ENCODE results near the gene CYP4A22. TPM values are rescaled to one million over a fixed set of nuclear protein-coding genes. Genes with fewer than 3 reads are reported as not detected.

Gene CYP4A22
- total RNA-seq, 1 donor from 2014 or later: not detected

- H3K4me3 Mint-ChIP-seq (ENCODE audit: unreplicated experiment): no peak overlapping the region
- no peak for DNase-seq (ENCODE audit: low spot score)
- peaks cover 5% of the 10 kb centered on the region for H3K9me3 Mint-ChIP-seq (ENCODE audit: unreplicated experiment)
- TF ChIP-seq, protein P1, sequence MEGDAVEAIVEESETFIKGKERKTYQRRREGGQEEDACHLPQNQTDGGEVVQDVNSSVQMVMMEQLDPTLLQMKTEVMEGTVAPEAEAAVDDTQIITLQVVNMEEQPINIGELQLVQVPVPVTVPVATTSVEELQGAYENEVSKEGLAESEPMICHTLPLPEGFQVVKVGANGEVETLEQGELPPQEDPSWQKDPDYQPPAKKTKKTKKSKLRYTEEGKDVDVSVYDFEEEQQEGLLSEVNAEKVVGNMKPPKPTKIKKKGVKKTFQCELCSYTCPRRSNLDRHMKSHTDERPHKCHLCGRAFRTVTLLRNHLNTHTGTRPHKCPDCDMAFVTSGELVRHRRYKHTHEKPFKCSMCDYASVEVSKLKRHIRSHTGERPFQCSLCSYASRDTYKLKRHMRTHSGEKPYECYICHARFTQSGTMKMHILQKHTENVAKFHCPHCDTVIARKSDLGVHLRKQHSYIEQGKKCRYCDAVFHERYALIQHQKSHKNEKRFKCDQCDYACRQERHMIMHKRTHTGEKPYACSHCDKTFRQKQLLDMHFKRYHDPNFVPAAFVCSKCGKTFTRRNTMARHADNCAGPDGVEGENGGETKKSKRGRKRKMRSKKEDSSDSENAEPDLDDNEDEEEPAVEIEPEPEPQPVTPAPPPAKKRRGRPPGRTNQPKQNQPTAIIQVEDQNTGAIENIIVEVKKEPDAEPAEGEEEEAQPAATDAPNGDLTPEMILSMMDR (IDR thresholded peaks at IDR 0.05; ENCODE audit: unreplicated experiment): no peak
- no peaks in the 10 kb centered on the region for H3K36me3 Mint-ChIP-seq (ENCODE audit: low read depth, unreplicated experiment)
- peaks cover 15% of the 10 kb centered on the region for H3K27me3 Mint-ChIP-seq (ENCODE audit: unreplicated experiment)
- no peak overlapping the region for H3K27ac Mint-ChIP-seq (ENCODE audit: unreplicated experiment)
- H3K4me1 Mint-ChIP-seq (ENCODE audit: unreplicated experiment): peaks cover 37% of the 10 kb centered on the region
These were observed 49.3 kb downstream of the CYP4A22 start for GRCh38 chr1:47186267-47187185.

- H3K27me3 Mint-ChIP-seq (ENCODE audit: unreplicated experiment): peaks cover 16% of the 10 kb centered on the region
- no peak overlapping the region for H3K27ac Mint-ChIP-seq (ENCODE audit: unreplicated experiment)
These were observed 50.1 kb downstream of the CYP4A22 start for GRCh38 chr1:47187231-47187925.

DNA sequence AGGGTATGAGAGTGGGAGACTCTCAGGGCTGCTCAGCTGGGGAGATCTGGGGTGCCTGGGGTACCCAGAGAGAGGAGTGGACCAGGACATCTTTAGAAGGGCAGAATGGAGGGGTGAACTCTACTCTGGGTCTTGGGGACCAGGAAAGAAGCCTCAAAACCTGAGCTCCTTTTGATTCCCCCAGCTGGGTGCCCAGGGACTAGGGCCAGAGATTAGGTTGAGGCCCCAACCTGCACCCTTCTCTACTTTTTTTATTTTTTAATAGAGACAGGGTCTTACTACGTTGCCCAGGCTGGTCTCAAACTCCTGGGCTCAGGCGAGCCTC lies 50.6 kb downstream of the CYP4A22 start:
- no peaks in the 10 kb centered on the region for H3K36me3 Mint-ChIP-seq (ENCODE audit: low read depth, unreplicated experiment)
- TF ChIP-seq, protein P1 (IDR thresholded peaks at IDR 0.05; ENCODE audit: unreplicated experiment): no peak
- no peak overlapping the region for H3K27ac Mint-ChIP-seq (ENCODE audit: unreplicated experiment)
- H3K9me3 Mint-ChIP-seq (ENCODE audit: unreplicated experiment): no peaks in the 10 kb centered on the region
- H3K27me3 Mint-ChIP-seq (ENCODE audit: unreplicated experiment): peaks cover 18% of the 10 kb centered on the region
- no peak overlapping the region for H3K4me3 Mint-ChIP-seq (ENCODE audit: unreplicated experiment)
- DNase-seq (ENCODE audit: low spot score): no peak
- peaks cover 34% of the 10 kb centered on the region for H3K4me1 Mint-ChIP-seq (ENCODE audit: unreplicated experiment)

More at GRCh38 chr1:47187231-47187925, 50.1 kb downstream of the CYP4A22 start:
- Mint-ChIP-seq H3K4me3 (ENCODE audit: unreplicated experiment) (no peak overlapping the region), H3K36me3 (ENCODE audit: low read depth, unreplicated experiment) (no peaks in the 10 kb centered on the region), H3K9me3 (ENCODE audit: unreplicated experiment) (no peaks in the 10 kb centered on the region), H3K4me1 (ENCODE audit: unreplicated experiment) (peaks cover 35% of the 10 kb centered on the region)
- DNase-seq (ENCODE audit: low spot score): no peak
- TF ChIP-seq, protein P1 (IDR thresholded peaks at IDR 0.05; ENCODE audit: unreplicated experiment): no peak

- no peaks in the 10 kb centered on the region for H3K9me3 Mint-ChIP-seq (ENCODE audit: unreplicated experiment)
- peaks cover 23% of the 10 kb centered on the region for H3K27me3 Mint-ChIP-seq (ENCODE audit: unreplicated experiment)
- no peak overlapping the region for H3K27ac Mint-ChIP-seq (ENCODE audit: unreplicated experiment)
- no peak overlapping the region for H3K4me3 Mint-ChIP-seq (ENCODE audit: unreplicated experiment)
- peaks cover 38% of the 10 kb centered on the region for H3K4me1 Mint-ChIP-seq (ENCODE audit: unreplicated experiment)
- no peak for DNase-seq (ENCODE audit: low spot score)
- H3K36me3 Mint-ChIP-seq (ENCODE audit: low read depth, unreplicated experiment): no peaks in the 10 kb centered on the region
- TF ChIP-seq, protein P1 (IDR thresholded peaks at IDR 0.05; ENCODE audit: unreplicated experiment): no peak
These were observed 51.8 kb downstream of the CYP4A22 start for GRCh38 chr1:47188791-47189785.

Measured in endothelial cell (in vitro differentiated cells).